NCI-H524 (cell line): Measurements from ENCODE around the gene MBNL3.
"Not testable (repeated sequence)": the region's sequence is repeated elsewhere in the genome, so short reads cannot be mapped to it uniquely, and the experiment has no call there.

ENCODE experiments used
- DNase-seq, 2 experiments: peaks; one replicate each; lab custom pipeline; 2025; lab: John Stamatoyannopoulos, UW

MBNL3 gene

GRCh38 chrX:132369617-132370326 lies 119.1 kb downstream of the MBNL3 start:
- DNase-seq = no peak

- DNase-seq = no peak
These were observed 120.9 kb downstream of the MBNL3 start for GRCh38 chrX:132367984-132368383.

- DNase-seq = no peak
These were observed 121.5 kb downstream of the MBNL3 start for GRCh38 chrX:132367314-132367713.

- DNase-seq = no peak
These were observed 123.3 kb downstream of the MBNL3 start for GRCh38 chrX:132365490-132365889.

- DNase-seq = no peak
These were observed 124.5 kb downstream of the MBNL3 start for GRCh38 chrX:132364313-132364712.

- no peak for DNase-seq
These were observed 135.4 kb downstream of the MBNL3 start for GRCh38 chrX:132353430-132353829.

GRCh38 chrX:132336172-132336571 lies 152.7 kb downstream of the MBNL3 start:
- no peak for DNase-seq

GRCh38 chrX:132333351-132333750 lies 155.5 kb downstream of the MBNL3 start:
- no peak for DNase-seq

GRCh38 chrX:132331532-132331931 lies 157.3 kb downstream of the MBNL3 start:
- no peak for DNase-seq

GRCh38 chrX:132331000-132331399 lies 157.8 kb downstream of the MBNL3 start:
- DNase-seq = no peak

GRCh38 chrX:132330156-132330729 lies 158.6 kb downstream of the MBNL3 start:
- no peak for DNase-seq

GRCh38 chrX:132326960-132327359 lies 161.9 kb downstream of the MBNL3 start:
- DNase-seq = not testable (repeated sequence)
